ENCODE results near the gene MRTFA. TPM values are rescaled to one million over a fixed set of nuclear protein-coding genes. Genes with fewer than 3 reads are reported as not detected.

MRTFA gene
- total and polyA plus RNA-seq, 4 donors, result 7.5 to 22.0 (median 9.6) TPM

- peak overlapping the region; percentile 59 to 65 for H3K27ac ChIP-seq (ENCODE audit: low read depth in 1 of 2, low read length in 2 of 2)
- TF ChIP-seq MAX (IDR thresholded peaks at IDR 0.05) (peak; percentile 18), EGR1 (IDR thresholded peaks at IDR 0.05; ENCODE audit: low read depth in 2 of 2) (no peak), GABPA (IDR thresholded peaks at IDR 0.05 in 1 of 2, conservative IDR thresholded peaks at IDR 0.05 in 1 of 2) (no peak), JUND (IDR thresholded peaks at IDR 0.05) (no peak), TAF1 (conservative IDR thresholded peaks at IDR 0.05) (no peak), FOXA1 (IDR thresholded peaks at IDR 0.05) (no peak), CTCF (IDR thresholded peaks at IDR 0.05; ENCODE audit: low read depth, low read length, missing input control) (peak; percentile 65), RXRA (IDR thresholded peaks at IDR 0.05) (no peak), RAD21 (IDR thresholded peaks at IDR 0.05) (peak; percentile 82 to 86), NR2F2 (IDR thresholded peaks at IDR 0.05) (no peak), HNF4A (conservative IDR thresholded peaks at IDR 0.05) (no peak), ATF3 (IDR thresholded peaks at IDR 0.05) (no peak), ZBTB33 (IDR thresholded peaks at IDR 0.05) (no peak), SP1 (IDR thresholded peaks at IDR 0.05) (no peak), FOXA2 (IDR thresholded peaks at IDR 0.05) (no peak), REST (IDR thresholded peaks at IDR 0.05) (no peak), YY1 (IDR thresholded peaks at IDR 0.05) (peak; percentile 19), HNF4G (IDR thresholded peaks at IDR 0.05) (no peak)
- no peaks in the 10 kb centered on the region for H3K36me3 ChIP-seq (ENCODE audit: control insufficient read depth in 4 of 4, insufficient read depth in 3 of 4, low read depth in 1 of 4, low read length in 3 of 4)
- H3K4me3 ChIP-seq (ENCODE audit: low read depth in 1 of 3, low read length in 3 of 3), result no peak overlapping the region
- H3K27me3 ChIP-seq (ENCODE audit: control insufficient read depth in 4 of 4, insufficient read depth in 4 of 4, low read length in 3 of 4), result no peaks in the 10 kb centered on the region
- 35% methylated on average over 11 of the region's 11 CpGs for WGBS
- DNase-seq (ENCODE audit: low spot score), result no peak
- no peaks in the 10 kb centered on the region for H3K9me3 ChIP-seq (ENCODE audit: control insufficient read depth in 4 of 4, low read length in 3 of 4)
- peaks cover 2 to 16% (median 5%) of the 10 kb centered on the region in 4 donors for H3K4me1 ChIP-seq (ENCODE audit: control insufficient read depth in 4 of 4, insufficient read depth in 4 of 4, low read length in 3 of 4)
- no peak overlapping the region for H3K9ac ChIP-seq (ENCODE audit: low read depth in 1 of 2, low read length in 2 of 2)
Measured at GRCh38 chr22:40654522-40655167, 18.1 kb upstream of the MRTFA start.
